ENCODE data around the gene AFAP1L2.
"Not testable (repeated sequence)": the region's sequence is repeated elsewhere in the genome, so short reads cannot be mapped to it uniquely, and the experiment has no call there.

Gene AFAP1L2

DNA sequence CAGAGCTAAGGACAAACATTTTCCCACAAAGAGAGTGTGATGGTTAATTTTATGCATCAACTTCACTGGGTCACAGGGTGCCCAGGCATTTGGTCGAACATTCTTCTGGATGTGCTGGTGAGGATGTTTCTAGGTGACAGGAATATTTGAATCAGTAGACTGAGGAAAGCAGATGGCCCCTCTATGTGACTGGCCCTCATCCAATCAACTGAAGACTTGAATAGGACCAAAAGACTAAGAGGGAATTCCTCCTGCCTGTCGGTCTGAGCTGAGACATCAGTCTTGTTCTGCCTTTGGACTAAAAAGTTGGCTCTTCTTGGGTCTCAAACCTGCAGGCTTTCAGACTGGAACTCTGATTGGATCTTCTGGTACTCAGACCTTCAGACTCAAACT, 44.4 kb downstream of the AFAP1L2 start:
- DNase-seq (ENCODE audit: low read depth), result no peak

DNA sequence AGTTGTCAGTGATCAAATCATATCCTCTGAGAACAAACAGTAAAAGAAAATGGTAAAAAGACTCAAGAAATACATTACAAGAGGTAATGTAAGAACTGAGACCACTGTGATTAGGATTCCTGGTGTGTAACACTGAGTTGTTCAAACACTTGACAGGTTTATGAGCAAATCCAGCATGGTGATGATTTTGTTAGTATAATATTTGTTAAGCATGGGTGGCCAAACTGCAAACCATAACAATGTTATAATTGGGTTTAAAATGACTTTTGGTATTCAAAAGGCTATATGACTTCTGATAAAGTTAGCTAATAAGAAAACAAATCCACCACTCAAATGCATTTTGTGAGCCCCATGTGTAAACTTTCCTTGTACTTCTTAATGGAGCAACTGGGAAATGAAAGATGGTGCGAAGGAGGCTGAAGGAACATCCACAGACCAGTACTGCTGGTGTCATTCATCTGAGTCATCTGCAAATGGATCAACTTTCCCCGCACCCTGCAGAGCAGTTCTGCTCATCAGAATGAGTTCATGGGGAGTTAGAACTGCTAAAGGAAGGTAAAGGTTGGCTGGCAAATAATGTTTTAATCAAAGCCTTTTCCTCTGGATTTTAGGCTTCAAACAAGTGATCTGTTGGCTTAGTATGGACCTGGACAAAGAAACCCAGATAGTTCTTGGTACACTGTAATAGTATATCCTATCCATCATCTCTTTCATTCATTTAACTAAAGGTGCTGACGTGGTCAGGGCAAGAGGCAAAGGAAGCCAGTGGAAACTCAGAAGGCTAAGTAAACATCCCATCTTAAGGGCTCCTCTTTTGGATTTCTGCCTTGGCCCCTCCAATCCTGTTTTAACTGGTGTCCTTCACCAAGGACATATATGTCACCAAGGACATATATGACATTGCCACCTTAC, 45.0 kb downstream of the AFAP1L2 start:
- no peak for DNase-seq (ENCODE audit: low read depth)

DNA sequence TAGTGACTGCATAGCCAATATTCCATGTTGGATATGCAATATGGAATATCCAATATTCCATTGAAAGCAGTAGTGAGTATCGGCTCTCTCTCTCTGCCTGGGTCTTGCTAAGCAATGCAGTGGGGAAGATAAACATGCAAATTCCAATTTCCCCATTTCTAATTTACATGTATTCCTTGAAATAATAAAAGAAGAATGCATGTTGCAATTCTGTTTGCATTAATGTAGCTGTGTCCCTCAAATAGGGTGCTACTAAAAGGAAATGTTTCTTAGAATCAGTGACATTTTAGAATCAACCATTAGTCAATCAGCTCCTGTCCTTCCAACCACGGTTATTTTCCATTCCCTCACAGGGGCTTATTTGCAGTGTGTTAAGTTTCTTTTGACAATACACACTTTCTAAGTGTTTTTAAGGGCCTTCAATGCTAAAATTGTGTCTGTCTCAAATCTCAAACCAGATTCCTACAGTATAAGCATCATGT, 46.7 kb downstream of the AFAP1L2 start:
- DNase-seq (ENCODE audit: low read depth), result no peak

DNA sequence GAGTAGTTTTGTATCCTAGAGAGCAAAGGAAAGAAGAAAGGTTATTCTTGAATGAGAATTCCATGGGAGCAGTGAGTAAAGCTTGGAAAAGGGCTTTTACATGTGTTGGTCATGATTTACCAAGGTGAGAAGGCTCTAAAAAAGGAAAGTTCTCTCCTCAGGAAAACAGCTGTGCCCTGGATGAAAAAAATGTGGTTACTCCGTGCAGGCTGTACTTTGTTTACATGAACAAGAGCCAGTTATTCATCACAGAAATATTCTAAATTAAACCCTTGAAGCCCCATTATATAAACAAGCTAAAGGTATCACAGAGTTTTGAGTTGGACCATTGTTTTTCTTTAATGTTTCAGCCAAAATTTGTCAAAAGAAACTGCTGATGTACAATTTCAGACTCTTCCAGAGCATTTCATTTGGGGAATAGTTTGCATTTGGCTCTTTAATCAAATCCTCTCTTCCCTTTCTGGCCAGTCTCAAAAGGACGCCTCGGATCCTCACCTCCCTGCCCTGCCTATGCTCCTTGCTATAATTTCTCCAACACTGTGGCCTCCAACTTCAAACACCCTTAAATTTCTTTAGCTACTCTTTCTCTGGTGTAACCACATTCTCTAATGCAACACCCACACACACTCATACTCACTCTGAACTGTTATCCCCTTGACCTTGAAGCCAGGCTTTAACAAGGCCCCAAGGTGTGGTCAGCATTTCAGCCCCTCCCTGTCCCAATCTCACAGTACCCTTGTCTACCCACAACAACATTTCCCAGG, 47.4 kb downstream of the AFAP1L2 start:
- no peak for DNase-seq (ENCODE audit: low read depth)

DNA sequence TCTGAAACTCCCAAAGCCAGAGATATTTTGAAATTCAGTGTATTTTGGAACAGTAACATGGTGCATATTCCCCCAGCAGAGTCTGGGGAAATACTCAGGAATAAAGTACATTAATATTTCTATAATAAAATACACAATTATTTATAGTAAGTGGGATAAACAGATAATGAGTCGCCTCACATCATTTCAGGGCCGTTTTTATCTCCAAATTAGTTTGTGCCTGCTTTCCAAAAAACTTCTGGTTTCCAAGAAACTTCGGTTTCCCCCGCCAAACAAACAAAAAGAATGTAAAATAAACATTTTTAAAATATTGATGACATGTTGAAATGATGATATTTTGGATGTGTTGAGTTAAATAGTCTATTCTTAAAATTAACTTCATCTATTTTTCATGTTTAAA, 48.2 kb downstream of the AFAP1L2 start:
- no peak for DNase-seq (ENCODE audit: low read depth)

DNA sequence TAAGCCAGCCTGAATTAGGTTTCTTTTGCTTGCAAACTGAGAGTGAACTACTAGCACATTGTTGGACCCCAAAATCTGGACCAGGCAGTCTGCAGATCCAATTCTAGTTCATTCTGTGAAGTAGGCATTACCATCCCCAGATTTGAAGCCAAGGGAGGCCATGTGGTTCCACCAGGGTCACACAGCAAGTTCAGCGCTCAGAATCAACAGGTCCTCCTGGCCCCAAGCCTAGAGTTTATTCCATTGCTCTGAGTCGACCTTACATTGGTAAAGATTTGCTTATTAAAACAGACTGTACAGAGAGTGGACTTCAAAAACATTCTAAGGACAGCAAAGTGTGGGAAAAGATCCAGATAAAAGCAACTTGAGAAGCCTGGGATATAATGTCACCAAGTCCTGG, 50.9 kb downstream of the AFAP1L2 start:
- DNase-seq (ENCODE audit: low read depth), result no peak

DNA sequence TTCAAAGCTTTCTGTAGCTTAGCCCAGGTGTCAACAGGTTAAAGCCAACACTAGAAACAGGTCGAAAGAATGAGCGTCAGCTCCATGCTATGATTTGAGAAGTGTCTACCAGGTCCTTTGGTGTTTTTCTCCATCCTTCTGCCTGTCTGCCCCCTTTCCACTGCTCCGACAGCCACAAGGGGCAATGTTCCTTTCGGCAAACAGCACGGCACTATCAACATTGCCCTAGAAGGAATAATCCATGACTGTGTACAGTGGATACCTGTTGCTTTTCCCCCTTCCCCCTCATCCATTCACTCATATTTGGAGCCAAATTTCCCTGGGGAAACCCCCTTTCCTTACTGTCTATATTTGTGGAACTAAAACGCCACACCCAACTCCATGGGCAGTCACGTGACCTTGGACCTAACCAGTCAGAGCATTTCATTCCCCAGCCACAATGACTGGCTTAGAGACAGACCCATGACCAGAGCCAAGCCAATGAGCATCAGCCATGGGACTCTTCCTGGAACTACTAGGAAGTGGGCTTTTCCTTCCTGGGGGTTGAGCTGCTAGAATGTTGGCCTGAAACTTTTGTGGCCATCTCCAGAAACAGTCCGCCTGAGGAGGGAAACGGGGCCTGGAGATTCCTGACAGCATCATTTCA, 51.5 kb downstream of the AFAP1L2 start:
- no peak for DNase-seq (ENCODE audit: low read depth)

DNA sequence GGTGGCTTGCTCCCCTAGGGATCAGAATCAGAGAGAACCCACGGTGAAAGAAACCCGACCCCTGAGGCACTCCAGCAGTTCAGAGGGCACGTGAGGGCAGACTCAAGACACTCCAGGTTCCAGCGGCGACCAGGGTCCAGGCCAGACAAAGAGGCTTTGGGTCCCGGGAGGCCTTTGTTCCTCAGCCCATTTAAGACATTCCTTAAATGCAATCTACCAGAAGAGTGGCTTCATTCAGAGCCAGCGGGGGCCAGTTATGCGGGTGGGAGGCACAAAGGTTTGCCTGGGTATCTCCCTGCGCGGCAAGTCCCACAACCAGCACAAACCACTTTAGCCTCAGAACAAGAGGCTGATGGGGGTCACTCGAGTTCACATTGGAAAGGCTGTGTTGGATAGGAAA, 53.6 kb downstream of the AFAP1L2 start:
- no peak for DNase-seq (ENCODE audit: low read depth)

DNA sequence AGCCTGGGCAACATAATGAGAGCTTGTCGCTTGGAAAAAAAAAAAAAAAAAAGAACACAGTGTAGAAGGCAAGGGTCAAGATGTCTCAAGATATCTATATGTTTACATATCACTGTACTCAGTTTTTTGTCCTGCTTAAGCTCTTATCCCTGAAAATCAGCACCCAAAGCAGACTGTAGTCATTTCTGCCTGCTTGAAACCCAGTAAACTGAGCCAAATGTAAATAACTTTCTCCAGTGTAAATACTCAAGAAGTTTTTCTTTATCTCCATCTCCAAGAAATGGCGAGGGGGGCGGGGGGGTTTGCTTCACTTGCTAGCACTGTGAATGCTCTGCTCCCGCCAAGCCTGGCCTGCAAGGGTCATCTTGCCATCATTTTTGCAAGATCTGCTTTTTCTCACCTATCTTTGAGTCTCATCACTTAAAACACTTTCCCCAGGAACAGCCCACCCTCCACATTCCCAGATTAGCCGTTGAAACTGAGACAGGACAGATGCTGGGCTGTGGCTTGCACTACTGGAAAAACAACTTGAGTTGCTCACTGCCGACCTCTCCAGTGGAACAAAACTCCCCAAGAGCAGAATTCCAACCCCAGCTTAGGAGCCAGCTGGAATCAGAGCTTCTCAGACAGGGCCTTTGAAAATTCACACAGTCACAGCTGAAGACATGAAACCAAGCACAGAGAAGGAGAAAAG, 54.6 kb downstream of the AFAP1L2 start:
- DNase-seq (ENCODE audit: low read depth), result no peak

DNA sequence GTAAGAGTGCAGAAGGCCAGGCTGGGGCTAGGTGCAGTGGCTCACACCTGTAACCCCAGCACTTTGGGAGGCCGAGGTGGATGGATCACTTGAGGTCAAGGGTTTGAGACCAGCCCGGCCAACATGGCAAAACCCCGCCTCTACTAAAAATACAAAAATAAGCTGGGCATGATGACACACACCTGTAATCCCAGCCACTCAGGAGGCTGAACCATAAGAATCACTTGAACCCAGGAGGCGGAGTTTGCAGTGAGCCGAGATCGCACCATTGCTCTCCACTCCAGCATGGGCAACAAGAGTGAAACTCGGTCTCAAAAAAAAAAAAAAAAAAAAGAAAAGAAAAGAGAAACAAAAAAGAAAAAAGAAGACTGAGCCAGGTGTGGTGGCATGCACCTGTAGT, 55.2 kb downstream of the AFAP1L2 start:
- DNase-seq (ENCODE audit: low read depth), result not testable (repeated sequence)

DNA sequence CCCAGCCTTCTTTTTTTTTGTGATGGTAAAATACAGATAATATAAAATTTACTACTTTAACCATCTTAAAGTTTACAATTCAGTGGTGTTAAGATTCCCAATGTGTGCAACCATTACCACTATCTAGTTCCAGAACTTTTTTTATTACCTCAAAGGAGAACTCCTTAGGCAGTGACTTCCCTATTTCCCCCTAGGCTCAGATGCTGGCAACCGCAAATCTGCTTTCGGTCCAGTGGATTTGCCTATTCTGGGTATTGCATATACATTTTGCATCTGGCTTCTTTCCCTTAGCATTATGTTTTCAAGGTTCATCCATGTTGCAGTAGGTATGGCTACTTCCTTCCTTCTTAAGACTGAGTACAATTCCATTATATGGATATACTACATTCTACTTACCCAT, 56.5 kb downstream of the AFAP1L2 start:
- no peak for DNase-seq (ENCODE audit: low read depth)

DNA sequence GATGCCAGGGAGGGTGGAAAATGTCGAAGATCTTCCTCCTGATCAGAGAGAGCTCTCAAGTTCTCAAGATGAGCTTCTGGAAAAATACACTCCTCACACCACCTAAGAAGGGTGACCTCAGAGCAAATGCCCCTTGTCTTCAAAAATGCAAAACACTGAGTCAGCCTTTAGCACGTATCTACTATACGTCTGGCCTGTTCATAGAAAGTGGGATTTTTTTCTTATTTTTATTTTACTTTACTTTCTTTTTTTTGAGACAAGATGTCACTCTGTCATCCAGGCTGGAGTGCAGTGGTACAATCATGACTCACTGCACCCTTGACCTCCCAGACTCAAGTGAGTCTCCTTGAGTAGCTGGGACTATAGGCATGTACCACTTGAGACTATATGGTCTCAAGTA, 57.1 kb downstream of the AFAP1L2 start:
- no peak for DNase-seq (ENCODE audit: low read depth)

DNA sequence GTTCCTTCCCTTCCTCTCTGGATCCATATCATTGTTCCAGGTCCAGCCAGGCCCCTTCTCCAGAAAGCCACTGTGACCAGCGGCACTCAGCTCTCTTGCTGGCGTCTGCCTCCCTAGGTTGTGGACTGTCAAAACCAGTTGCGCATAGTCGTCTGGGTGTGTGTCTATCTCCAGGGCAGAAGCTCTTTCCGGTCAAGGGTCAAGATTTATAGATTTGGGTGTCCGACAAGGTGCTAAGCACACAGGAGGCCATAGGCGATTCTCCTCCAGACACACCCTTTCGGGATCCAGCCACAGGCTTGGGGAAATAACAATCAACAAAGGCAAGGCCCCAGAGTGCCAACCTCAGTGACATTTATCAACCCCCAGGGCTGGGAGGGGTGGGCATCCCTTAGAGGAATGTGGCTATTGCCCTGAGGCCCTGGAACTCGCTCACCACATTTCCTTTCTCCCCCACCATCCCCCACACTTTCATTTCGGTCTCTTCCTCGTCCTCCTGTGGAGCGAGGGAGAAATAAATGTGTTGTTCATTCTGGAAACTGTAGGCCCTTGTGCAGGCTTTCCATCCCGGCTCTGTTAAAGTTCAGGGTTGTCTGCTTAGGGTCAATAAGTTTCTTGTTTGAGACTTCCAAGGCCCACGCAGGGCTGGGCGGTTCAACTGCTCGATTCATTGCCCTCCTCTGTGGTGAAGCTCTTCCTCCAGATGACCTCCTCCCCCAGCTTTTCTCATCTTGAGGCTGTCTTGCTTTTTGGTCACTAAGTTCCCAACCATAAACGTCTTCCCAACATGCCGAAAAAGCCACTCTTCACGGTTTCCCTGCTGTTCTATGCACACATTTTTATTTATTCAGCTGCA, 57.9 kb downstream of the AFAP1L2 start:
- DNase-seq (ENCODE audit: low read depth), result no peak

DNA sequence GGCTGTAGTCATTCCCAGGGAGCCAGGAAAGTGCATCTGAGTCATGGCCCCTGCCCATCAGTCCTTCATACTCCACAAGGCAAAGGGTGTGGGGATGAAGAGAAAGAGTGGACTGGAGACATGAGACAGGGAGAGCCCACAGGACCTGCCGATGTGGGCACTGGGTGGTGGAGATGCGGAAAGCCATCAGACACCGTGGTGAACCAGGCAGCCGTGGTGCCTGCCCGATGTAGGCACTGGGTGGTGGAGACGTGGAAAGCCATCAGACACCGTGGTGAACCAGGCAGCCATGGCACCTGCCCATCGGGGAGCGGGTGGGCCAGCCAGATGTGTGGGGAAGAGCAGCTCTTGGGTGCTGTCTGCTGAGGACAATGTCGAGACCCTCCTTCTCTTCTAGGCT, 58.6 kb downstream of the AFAP1L2 start:
- no peak for DNase-seq (ENCODE audit: low read depth)

DNA sequence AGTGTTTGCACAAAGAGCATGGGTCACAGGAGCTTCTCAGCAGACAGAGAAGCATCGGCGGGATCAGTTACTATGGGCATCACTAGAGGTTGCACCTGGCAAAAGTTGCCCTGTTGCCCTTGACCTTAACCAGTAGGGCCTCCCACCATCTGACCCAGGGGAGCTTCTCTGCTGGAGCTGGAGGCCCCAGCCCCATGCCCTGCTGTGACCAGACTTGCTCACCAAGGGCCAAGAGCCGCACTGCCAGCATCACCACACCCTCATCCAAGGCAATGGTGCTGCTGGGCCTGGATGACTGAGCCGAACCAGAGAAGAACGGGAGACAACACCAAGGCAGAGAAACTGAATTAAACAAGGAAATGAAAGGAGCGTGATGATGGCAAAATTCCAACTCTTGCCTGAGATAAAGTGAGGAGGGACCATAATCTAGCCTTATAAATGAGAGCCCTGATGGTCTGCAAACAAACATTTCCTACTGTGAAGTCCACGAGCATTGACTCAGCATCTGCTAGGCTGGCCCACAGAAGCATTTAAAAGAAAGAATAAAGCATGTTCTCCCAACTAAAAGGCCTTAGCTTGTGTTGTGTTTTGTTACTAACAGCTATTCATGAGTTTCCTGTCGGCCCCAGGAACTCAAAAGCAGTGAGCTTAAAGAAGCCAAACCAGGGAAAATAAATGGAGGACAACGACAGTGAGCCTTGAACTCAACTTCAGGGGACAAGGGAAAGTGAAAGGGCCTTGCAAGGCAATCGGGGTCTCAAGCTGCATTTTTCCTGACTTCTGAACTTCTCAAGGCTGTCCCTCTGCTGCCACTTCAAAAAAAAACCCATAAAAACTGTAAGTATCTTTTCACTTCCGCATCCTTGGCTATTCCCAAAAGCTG, 60.4 kb downstream of the AFAP1L2 start:
- DNase-seq (ENCODE audit: low read depth), result no peak

DNA sequence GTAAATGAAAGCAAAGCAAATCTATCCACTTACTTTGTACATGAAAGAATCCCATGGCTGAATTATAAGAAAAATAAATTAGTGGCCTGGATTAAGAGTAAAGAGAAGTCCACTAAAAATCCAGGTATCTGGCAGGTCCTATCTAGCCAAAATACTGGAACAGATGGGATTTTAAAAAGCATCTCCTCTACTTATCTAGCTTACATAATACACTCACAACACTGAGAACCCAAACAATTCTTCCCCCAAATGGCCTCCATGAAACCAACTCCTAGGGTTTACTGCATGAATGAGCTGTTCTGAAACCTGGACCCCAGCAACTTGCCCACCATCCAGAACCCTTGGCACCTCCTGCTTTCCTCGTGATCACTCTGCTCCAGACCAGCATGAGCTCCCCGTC, 61.3 kb downstream of the AFAP1L2 start:
- no peak for DNase-seq (ENCODE audit: low read depth)

DNA sequence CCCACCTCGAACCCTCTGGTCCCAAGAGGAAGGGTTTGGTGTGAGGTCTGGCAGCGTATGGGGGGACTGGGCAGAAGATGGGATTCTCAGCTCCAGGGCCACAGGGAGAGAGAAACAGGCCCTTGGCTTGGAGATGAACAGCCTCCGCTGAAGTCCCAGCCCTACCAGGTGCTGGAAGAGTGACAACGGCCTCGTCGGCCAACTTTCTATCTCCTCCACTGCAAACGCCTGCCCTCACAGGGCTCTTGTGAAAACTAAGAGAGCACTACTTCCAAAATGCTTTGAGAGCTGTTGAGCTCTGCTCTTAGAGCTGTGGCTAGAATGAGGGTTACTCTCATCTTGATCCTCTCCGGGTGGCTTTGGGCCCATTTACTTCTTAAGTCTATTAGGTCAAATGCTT, 63.5 kb downstream of the AFAP1L2 start:
- no peak for DNase-seq (ENCODE audit: low read depth)

DNA sequence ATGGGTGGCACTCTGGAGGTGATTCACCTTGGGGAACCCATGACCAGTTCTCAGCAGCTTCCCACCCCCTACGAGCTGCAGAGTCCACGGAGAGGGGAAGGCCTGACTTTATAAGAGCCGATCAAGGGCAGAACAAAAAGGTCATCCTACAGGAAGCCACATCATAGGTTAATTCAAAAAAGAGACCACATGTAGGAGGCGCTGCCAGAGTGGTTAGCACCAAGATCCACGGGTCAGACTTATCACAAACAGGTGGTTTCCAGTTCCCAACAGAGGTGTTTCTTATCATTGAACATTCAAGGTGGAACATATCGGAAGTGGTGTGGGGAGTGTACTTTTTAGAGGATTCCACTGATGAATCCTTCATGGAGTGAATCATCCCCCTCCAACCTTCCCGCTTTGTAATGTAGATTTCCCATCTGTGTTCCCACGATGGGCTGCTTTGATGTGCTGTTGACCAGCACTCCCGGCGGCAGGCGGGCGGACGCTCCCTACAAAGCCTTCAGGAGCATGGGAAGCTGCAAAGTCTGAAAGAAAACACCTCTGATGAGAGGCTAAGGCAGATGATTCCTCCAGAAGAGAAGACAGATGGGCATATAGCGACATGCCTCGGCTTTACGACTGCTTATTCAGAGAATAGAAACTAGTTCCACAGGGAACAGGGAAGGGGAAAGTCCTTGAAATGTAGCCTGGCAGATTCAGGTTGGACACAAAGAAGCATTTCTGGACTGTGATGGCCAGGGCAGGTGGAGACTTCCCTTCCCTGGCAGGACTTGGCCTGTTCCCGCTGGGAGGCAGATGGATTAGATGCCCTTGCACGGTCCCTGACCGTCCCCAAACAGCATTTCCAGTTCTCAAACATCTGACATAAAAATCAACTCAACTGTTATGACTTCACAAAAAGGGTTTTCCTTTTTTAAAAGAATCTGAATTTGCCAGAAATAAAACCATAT, 66.5 kb downstream of the AFAP1L2 start:
- DNase-seq (ENCODE audit: low read depth), result no peak

Data from T-helper 22 cell (primary cell).